ENCODE data around the gene NEURL1B.

DNA sequence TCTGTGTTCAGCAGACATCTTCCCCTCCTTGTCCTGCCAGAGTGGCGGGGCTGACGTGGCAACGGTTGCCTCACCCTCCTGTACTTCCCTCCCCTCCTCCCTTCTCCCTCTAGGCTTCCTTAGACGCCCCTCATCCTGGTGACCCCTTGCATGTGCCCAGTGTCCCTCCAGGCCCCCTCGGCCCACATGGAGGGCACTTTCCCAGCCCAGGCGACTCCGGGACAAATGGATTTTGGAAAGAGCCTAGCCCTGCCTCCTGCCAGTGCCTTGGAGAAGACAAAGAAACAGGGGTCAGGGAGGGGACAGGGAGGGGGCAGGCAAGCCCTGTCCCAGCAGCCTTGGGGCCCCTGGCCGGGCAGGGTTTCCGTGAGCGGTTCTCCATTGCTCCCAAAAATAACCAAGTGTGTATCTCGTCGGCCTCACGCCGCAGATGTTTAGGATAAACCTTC, 38.3 kb upstream of the NEURL1B start:
- TF ChIP-seq MAX (IDR thresholded peaks at IDR 0.05) (no peak), ZBTB7A (IDR thresholded peaks at IDR 0.05; ENCODE audit: low read depth) (no peak), NFIC (IDR thresholded peaks at IDR 0.05) (no peak), EP300 (IDR thresholded peaks at IDR 0.05; ENCODE audit: borderline replicate concordance) (no peak), RAD21 (IDR thresholded peaks at IDR 0.05; ENCODE audit: low read depth) (no peak), CREB1 (IDR thresholded peaks at IDR 0.05; ENCODE audit: low read depth) (no peak), TEAD4 (IDR thresholded peaks at IDR 0.05) (no peak), FOXM1 (IDR thresholded peaks at IDR 0.05; ENCODE audit: borderline replicate concordance, low read depth) (no peak), CEBPB (IDR thresholded peaks at IDR 0.05) (no peak), TAF1 (IDR thresholded peaks at IDR 0.05; ENCODE audit: low read depth) (no peak)
